NB4 (cell line): ENCODE data around the gene RNF214.

Source experiments
- DNase-seq: peaks from one replicate; pipeline ENCODE4 v3.0.0; 2010; ENCODE audit warnings: low read depth
- H3K4me3 ChIP-seq: one replicate; pipeline ENCODE4 v1.5.1; 2011; ENCODE audit warnings: mild to moderate bottlenecking, low read depth, low read length, moderate library complexity
- CTCF ChIP-seq: IDR thresholded peaks from one replicate; pipeline ENCODE4 v1.5.1; 2012; ENCODE audit warnings: low read depth, low read length
- MAX ChIP-seq: IDR thresholded peaks from 2 replicates; pipeline ENCODE4 v1.6.1; 2011; ENCODE audit warnings: low read depth, low read length
- MYC ChIP-seq: IDR thresholded peaks from 2 replicates; pipeline ENCODE4 v1.6.1; 2011; ENCODE audit warnings: low read depth, low read length
- POLR2A ChIP-seq: IDR thresholded peaks from 2 replicates; pipeline ENCODE4 v1.6.1; 2011; ENCODE audit warnings: mild to moderate bottlenecking; ENCODE audit not compliant: insufficient read length; ENCODE audit errors: extremely low read depth

Gene RNF214

GRCh38 chr11:117187428-117187798 is 45.1 kb upstream of the RNF214 start:
- H3K4me3 ChIP-seq: no peak overlapping the region
- TF ChIP-seq MYC: no peak
- TF ChIP-seq MAX: no peak
- TF ChIP-seq CTCF: no peak
- no peak for TF ChIP-seq POLR2A
- no peak for DNase-seq

- no peak for DNase-seq
- TF ChIP-seq CTCF (no peak), MYC (no peak), POLR2A (no peak), MAX (no peak)
Observed at GRCh38 chr11:117187799-117188481, 44.5 kb upstream of the RNF214 start.

GRCh38 chr11:117188620-117189081 is 43.8 kb upstream of the RNF214 start:
- no peak for DNase-seq
- no peak overlapping the region for H3K4me3 ChIP-seq
- TF ChIP-seq POLR2A: no peak
- TF ChIP-seq MAX: no peak
- no peak for TF ChIP-seq MYC
- no peak for TF ChIP-seq CTCF

More at GRCh38 chr11:117187799-117188481, 44.5 kb upstream of the RNF214 start:
- no peak overlapping the region for H3K4me3 ChIP-seq

GRCh38 chr11:117189191-117189940 is 43.1 kb upstream of the RNF214 start:
- TF ChIP-seq CTCF (no peak), POLR2A (no peak), MAX (no peak), MYC (no peak)
- no peak overlapping the region for H3K4me3 ChIP-seq
- DNase-seq: peak; percentile 80

- no peak overlapping the region for H3K4me3 ChIP-seq
- DNase-seq: peak; percentile 25
- TF ChIP-seq MAX (no peak), CTCF (no peak), POLR2A (no peak), MYC (no peak)
Observed at GRCh38 chr11:117189941-117190544, 42.4 kb upstream of the RNF214 start.
